ENCODE data around the gene SEMA4C.

SEMA4C gene

GRCh38 chr2:96914332-96914731 is 44.5 kb upstream of the SEMA4C start:
- Histone ChIP-seq H3K27ac (no peak overlapping the region), H3K4me3 (no peak overlapping the region)
- TF ChIP-seq, protein P1, sequence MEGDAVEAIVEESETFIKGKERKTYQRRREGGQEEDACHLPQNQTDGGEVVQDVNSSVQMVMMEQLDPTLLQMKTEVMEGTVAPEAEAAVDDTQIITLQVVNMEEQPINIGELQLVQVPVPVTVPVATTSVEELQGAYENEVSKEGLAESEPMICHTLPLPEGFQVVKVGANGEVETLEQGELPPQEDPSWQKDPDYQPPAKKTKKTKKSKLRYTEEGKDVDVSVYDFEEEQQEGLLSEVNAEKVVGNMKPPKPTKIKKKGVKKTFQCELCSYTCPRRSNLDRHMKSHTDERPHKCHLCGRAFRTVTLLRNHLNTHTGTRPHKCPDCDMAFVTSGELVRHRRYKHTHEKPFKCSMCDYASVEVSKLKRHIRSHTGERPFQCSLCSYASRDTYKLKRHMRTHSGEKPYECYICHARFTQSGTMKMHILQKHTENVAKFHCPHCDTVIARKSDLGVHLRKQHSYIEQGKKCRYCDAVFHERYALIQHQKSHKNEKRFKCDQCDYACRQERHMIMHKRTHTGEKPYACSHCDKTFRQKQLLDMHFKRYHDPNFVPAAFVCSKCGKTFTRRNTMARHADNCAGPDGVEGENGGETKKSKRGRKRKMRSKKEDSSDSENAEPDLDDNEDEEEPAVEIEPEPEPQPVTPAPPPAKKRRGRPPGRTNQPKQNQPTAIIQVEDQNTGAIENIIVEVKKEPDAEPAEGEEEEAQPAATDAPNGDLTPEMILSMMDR (IDR thresholded peaks at IDR 0.05), result no peak
- DNase-seq (ENCODE audit: low spot score), result no peak

- TF ChIP-seq, protein P1 (IDR thresholded peaks at IDR 0.05), result no peak
- no peak overlapping the region for H3K4me3 ChIP-seq
- no peak overlapping the region for H3K27ac ChIP-seq
- no peak for DNase-seq (ENCODE audit: low spot score)
Observed at GRCh38 chr2:96913398-96914202, 43.7 kb upstream of the SEMA4C start.

DNA sequence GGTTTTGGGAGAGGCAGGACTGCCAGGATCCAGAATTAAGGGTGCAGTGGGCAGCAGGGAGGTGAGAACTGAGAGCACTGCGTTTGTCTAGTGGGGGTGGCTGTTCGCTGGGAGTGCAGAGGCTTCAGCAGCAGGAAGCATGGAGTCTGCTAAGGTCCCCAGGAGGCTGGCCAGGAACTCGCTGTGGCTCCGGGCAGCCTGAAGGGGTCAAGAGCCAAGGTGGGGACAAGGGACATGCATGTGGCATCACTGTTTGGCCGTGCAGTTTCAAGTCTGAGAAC is 43.2 kb upstream of the SEMA4C start:
- H3K27ac ChIP-seq, result no peak overlapping the region
- no peak overlapping the region for H3K4me3 ChIP-seq
- DNase-seq (ENCODE audit: low spot score), result no peak
- TF ChIP-seq, protein P1 (IDR thresholded peaks at IDR 0.05), result no peak

DNA sequence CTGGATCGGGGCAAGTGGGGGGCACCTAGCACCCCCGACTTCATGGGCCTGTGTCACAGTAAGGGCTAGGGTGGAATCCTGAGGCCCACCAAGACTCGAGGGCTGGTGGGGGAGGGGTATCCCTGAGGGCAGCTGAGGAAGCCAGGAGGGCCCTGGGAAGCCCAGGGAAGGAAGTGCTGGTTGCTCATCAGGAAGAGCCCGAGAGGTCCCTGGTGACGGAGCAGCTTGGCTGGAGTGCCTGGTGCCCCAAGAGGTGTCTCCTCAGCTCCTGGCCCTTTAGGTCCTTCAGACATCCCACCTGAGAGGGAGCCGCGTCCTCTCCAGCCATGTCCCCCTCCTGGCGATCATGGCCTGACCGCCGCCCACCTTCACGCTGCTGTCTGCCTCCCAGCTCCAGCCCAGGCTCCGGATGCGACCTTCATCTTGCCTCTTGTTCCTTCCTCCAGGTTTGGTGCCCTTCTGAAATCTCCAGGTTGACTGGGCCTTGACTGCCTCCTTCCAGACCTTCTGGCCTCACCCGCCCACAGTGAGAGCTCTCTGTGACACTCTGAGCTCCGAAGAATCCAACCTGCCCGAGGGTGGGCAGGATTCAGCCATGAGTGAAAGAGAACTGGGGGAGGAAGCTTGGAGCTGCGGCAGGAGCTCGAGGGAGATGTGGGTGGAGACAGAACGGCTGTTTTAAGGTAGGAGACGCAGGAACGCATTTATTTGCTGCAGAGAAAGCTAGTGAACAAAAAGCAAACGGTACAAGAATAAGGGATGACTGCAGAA is 42.7 kb upstream of the SEMA4C start:
- TF ChIP-seq, protein P1 (IDR thresholded peaks at IDR 0.05), result no peak
- H3K4me3 ChIP-seq, result no peak overlapping the region
- no peak for DNase-seq (ENCODE audit: low spot score)
- no peak overlapping the region for H3K27ac ChIP-seq

DNA sequence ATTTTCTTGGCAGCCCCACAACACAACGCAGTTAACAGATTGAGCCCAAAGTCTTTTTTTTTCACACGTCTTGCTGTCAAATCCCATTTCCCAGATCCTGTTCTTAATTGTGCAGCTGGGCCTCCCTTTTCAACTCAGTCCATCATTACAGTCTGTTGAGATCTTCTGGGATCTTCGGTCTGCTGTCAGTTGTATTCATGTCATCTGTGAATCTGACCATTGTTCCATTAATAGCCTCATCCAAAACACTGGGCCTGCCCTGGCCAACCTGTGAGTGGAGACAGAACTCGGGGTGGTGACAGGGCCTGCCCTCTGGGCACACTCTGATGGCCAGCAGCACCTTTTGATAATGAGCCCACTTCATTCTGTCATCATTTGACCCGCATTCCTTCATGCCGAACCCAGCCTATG is 39.7 kb upstream of the SEMA4C start:
- TF ChIP-seq, protein P1 (IDR thresholded peaks at IDR 0.05), result no peak
- DNase-seq (ENCODE audit: low spot score), result no peak
- Histone ChIP-seq H3K27ac (no peak overlapping the region), H3K4me3 (no peak overlapping the region)

- DNase-seq (ENCODE audit: low spot score), result peak; percentile 96
- Histone ChIP-seq H3K27ac (peak overlapping the region; percentile 95), H3K4me3 (peak overlapping the region; percentile 68)
- TF ChIP-seq, protein P1 (IDR thresholded peaks at IDR 0.05), result no peak
Observed at GRCh38 chr2:96907115-96908041, 37.5 kb upstream of the SEMA4C start.

All from coronary artery (tissue), 2 donors.